ENCODE results near the gene MMP24. TPM values are rescaled to one million over a fixed set of nuclear protein-coding genes. Genes with fewer than 3 reads are reported as not detected.

The MMP24 gene
- total RNA-seq, 1 experiment from 2014 or later = 113 TPM

GRCh38 chr20:35274172-35275092 lies 47.9 kb downstream of the MMP24 start:
- in situ Hi-C loops (cut with HindIII; ENCODE audit: low sequenced_read_pairs) = no loop called here
- DNase-seq (ENCODE audit: low spot score) = no peak

- no peak for DNase-seq (ENCODE audit: low spot score)
- in situ Hi-C loops (cut with HindIII; ENCODE audit: low sequenced_read_pairs) = no loop called here
Measured at GRCh38 chr20:35275741-35276251, 49.3 kb downstream of the MMP24 start.

- in situ Hi-C loops (cut with HindIII; ENCODE audit: low sequenced_read_pairs) = no loop called here
Measured at GRCh38 chr20:35276408-35276807, 49.9 kb downstream of the MMP24 start.

DNA sequence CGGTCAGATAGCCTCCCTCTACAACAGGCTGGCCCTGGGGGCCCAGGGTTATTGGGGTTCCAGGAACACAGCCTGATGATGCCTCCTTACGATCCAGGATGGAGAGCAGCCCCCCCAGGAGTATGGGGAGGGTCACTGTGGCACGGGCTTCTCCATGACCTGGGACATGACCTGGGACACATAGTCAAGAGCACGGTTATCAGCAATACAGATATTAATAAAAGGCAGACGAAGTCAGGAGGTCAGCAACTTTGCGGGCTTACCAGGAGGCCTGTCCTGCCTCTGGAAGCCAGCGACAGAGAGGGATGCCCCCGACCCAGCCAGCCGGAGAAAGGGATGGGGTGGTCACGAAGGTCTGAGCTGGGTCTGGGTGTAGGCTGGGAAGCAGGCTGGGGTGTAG lies 50.6 kb downstream of the MMP24 start:
- in situ Hi-C loops (cut with HindIII; ENCODE audit: low sequenced_read_pairs) = no loop called here
- DNase-seq (ENCODE audit: low spot score) = no peak

More at GRCh38 chr20:35276408-35276807, 49.9 kb downstream of the MMP24 start:
- DNase-seq (ENCODE audit: low spot score) = peak; percentile 35

- peak; percentile 94 for DNase-seq (ENCODE audit: low spot score)
- in situ Hi-C loops (cut with HindIII; ENCODE audit: low sequenced_read_pairs) = no loop called here
Measured at GRCh38 chr20:35277531-35278395, 51.3 kb downstream of the MMP24 start, which contains the start of gene MMP24OS. Gene MMP24OS (minus strand): TSS chr20:35278122. CDS start chr20:35277929, 193 bp downstream.

GRCh38 chr20:35279040-35279439 lies 52.5 kb downstream of the MMP24 start:
- in situ Hi-C loops (cut with HindIII; ENCODE audit: low sequenced_read_pairs) = no loop called here
- DNase-seq (ENCODE audit: low spot score) = no peak

DNA sequence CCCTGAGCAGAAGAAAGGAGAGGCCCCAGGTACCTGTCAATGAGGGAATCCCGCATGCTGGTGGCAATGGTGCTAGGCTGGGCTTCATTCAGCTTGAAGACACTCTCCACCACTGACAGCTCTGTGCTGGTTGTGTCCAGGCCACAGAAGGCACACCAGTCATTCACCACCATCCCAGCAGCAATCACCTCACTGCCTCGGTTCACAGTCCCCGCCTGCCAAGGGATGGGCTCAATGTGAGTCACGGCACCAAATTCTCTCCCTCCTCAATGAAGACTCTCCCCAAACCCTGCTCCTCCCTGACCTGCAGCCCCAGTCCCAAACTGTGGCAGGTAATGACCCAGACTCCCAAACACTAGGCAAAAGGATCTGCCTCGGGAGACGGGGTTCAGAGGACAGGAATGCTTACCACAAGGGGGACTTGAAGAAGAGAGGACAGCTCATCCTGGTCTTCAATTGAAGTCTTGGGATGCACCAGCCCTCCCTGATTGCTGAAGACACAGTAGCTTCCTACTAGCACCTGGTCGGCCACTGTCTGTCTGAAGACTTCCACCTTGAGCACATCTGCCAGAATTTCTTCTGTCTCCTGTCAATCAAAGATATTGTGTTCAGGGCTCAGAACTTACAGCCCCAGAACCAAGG lies 53.2 kb downstream of the MMP24 start:
- DNase-seq (ENCODE audit: low spot score) = no peak
- in situ Hi-C loops (cut with HindIII; ENCODE audit: low sequenced_read_pairs) = no loop called here

GRCh38 chr20:35280523-35280922 lies 54.0 kb downstream of the MMP24 start:
- no peak for DNase-seq (ENCODE audit: low spot score)
- in situ Hi-C loops (cut with HindIII; ENCODE audit: low sequenced_read_pairs) = no loop called here

DNA sequence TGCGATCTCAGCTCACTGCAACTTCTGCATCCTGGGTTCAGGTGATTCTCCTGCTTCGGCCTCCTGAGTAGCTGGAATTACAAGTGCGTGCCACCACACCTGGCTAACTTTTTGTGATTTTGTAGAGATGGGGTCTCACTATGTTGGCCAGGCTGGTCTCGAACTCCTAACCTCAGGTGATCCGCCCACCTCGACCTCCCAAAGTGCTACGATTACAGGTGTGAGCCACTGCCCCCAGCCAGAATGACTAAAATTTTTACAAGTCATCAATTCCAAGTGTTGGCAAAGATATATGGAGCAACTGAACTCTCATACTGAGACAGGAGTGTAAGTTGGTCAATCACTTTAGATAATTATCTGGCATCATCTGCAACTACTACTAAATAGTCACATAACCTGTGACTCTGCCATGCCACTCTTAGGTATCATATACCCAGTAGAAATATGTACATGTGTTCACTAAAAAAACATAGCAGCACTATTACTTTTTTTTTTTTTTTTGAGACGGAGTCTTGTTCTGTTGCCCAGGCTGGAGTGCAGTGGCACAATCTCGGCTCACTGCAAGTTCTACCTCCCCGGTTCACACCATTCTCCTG lies 55.1 kb downstream of the MMP24 start:
- in situ Hi-C loops (cut with HindIII; ENCODE audit: low sequenced_read_pairs) = no loop called here
- DNase-seq (ENCODE audit: low spot score) = no peak

- in situ Hi-C loops (cut with HindIII; ENCODE audit: low sequenced_read_pairs) = no loop called here
- no peak for DNase-seq (ENCODE audit: low spot score)
Measured at GRCh38 chr20:35283441-35284266, 57.2 kb downstream of the MMP24 start.

GRCh38 chr20:35284267-35284991 lies 57.9 kb downstream of the MMP24 start, which contains the start of gene EIF6:
Gene EIF6 (minus strand): TSS chr20:35284772. CDS start chr20:35284487, 285 bp downstream.
- peak; percentile 91 for DNase-seq (ENCODE audit: low spot score)
- in situ Hi-C loops (cut with HindIII; ENCODE audit: low sequenced_read_pairs) = no loop called here

DNA sequence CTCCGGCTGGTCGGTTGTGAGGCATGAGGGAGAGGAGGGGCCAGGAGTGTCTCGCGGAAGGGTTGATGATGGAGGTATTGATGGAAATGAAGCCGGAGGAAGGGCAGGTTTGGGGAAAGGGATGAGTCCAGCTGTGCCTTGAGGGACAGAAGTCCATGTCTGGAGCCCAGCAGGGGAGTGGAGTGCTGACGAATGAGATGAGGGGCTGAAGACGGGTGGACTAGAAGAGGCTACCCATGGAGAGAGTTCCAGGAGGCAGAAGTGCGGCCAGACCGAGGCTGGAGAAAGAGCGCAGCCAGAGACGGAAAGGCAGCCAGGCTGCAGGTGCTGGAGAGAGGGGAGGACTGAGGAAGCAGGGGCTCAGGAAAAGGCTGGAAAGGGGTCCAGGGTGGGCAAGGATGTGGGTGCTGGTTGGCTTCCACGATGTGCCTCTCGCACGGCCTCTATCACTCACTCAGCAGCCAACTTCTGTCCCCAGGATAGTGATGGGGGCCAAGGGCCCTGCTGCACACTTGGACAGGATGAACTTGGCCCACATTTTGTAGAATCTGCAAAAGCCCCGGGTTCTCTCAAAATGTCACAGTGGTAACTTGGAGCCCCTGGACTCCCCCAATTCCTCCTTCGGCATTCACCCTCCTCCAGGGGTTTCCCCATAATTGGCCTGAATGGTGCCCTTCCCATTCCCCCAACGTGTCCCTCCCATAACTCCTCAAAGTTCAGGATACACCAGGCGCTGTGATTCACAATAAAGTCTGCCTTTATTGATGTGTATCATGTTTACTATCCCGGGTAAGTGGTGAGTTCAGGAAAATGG lies 58.7 kb downstream of the MMP24 start:
- DNase-seq (ENCODE audit: low spot score) = no peak
- in situ Hi-C loops (cut with HindIII; ENCODE audit: low sequenced_read_pairs) = no loop called here

DNA sequence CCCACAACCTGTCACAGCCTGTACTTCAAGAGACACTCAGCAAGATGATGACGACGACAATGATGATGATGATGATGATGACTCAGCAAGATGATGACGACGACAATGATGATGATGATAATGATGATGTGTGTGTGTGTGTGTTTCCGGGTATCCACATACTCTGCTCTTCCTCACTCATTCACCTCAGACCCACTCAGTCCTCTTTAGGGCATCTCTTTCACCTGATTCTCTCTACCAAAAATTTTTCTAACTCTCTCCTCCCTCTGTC lies 59.3 kb downstream of the MMP24 start:
- in situ Hi-C loops (cut with HindIII; ENCODE audit: low sequenced_read_pairs) = no loop called here
- DNase-seq (ENCODE audit: low spot score) = no peak

GRCh38 chr20:35286077-35286898 lies 59.8 kb downstream of the MMP24 start:
- no peak for DNase-seq (ENCODE audit: low spot score)
- in situ Hi-C loops (cut with HindIII; ENCODE audit: low sequenced_read_pairs) = no loop called here

DNA sequence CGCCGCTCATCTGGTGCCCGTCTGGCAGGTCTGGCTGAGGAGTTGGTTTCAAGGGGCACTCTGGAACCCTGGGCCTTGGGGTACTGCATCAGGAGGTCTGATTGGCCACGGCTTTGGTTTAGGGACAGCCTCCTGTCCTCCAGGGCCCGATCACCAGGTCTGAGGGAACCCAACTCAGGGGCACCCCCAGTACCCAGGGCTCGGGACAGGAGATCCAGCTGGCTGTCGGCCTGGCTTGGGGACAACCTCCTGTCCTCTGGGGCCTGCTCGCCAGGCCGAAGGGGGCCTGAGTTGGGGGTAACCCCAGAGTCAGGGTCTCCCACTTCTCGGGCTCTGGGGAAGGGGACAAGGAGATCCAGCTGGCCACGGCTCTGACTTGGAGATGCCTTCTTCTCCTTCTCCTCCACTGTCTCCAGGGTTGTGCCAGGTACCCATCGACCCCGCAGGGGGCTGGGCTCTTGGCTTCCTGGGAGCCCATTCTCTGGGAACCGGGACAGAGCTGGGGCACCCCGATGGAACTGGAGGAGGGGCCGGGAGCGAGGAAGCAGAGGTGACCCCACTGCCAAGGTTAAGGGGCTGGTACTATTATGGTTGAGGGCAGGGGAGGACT lies 60.5 kb downstream of the MMP24 start:
- DNase-seq (ENCODE audit: low spot score) = no peak
- in situ Hi-C loops (cut with HindIII; ENCODE audit: low sequenced_read_pairs) = no loop called here

Data from G401 (cell line).